Loucy (cell line): ENCODE results near the gene PSMD1.

ENCODE experiments used
- H2AFZ ChIP-seq: fragments of 200-600 bp; sonication (generic); 2 replicates; pipeline ENCODE4 v1.6.0; 2016; ENCODE audit warnings: antibody characterized with exemption, mild to moderate bottlenecking, low read length, moderate library complexity
- H3F3A ChIP-seq: fragments of 200-600 bp; 2 replicates; pipeline ENCODE4 v1.6.0; 2016; ENCODE audit warnings: antibody characterized with exemption, low read depth, mild to moderate bottlenecking
- H3K27me3 ChIP-seq: fragments of 200-600 bp; sonication (generic); 2 replicates; pipeline ENCODE4 v1.6.1; 2014; ENCODE audit warnings: low read length, mild to moderate bottlenecking; ENCODE audit not compliant: insufficient read depth, poor library complexity, severe bottlenecking
- H3K36me3 ChIP-seq: fragments of 200-600 bp; sonication (generic); 2 replicates; pipeline ENCODE4 v1.6.1; 2016; ENCODE audit warnings: low read length; ENCODE audit not compliant: insufficient read depth
- H3K4me1 ChIP-seq: fragments of 200-600 bp; sonication (generic); 2 replicates; pipeline ENCODE4 v1.5.1; 2014; ENCODE audit warnings: low read length, mild to moderate bottlenecking; ENCODE audit not compliant: insufficient read depth, poor library complexity, severe bottlenecking
- H3K4me2 ChIP-seq: fragments of 200-600 bp; sonication (generic); 2 replicates; pipeline ENCODE4 v1.6.0; 2014; ENCODE audit warnings: antibody characterized with exemption, low read length, low read depth, mild to moderate bottlenecking; ENCODE audit not compliant: poor library complexity, severe bottlenecking
- H3K4me3 ChIP-seq: fragments of 200-600 bp; sonication (generic); 2 replicates; pipeline ENCODE4 v1.5.1; 2014; ENCODE audit warnings: low read length, mild to moderate bottlenecking, mixed read lengths; ENCODE audit not compliant: poor library complexity, severe bottlenecking
- H3K79me2 ChIP-seq: fragments of 200-600 bp; sonication (generic); 2 replicates; pipeline ENCODE4 v1.6.1; 2014; ENCODE audit warnings: low read length; ENCODE audit not compliant: insufficient read depth
- H3K9ac ChIP-seq: fragments of 200-600 bp; sonication (generic); 2 replicates; pipeline ENCODE4 v1.6.0; 2014; ENCODE audit warnings: mild to moderate bottlenecking, low read depth, low read length, moderate library complexity; ENCODE audit not compliant: poor library complexity, severe bottlenecking
- H3K9me2 ChIP-seq: fragments of 200-600 bp; sonication (generic); replicated peaks from 2 replicates; pipeline ENCODE4 v1.6.1; 2016; ENCODE audit warnings: low read depth, low read length, mixed read lengths
- H3K9me3 ChIP-seq: fragments of 200-600 bp; sonication (generic); 2 replicates; pipeline ENCODE4 v1.6.1; 2014; ENCODE audit warnings: mild to moderate bottlenecking, antibody characterized with exemption, low read length, low read depth; ENCODE audit not compliant: insufficient read depth
- H4K20me1 ChIP-seq: fragments of 200-600 bp; sonication (generic); 2 replicates; pipeline ENCODE4 v1.6.0; 2014; ENCODE audit warnings: antibody characterized with exemption, low read length, mild to moderate bottlenecking; ENCODE audit not compliant: insufficient read depth, poor library complexity, severe bottlenecking
- EZH2phosphoT487 ChIP-seq: fragments of 200-600 bp; IDR thresholded peaks from 2 replicates; pipeline ENCODE4 v1.6.1; 2018; ENCODE audit warnings: antibody characterized with exemption, mild to moderate bottlenecking, moderate library complexity, borderline replicate concordance
- TF ChIP-seq, protein P1 (sequence below): fragments of 200-600 bp; sonication (generic); conservative IDR thresholded peaks from 2 replicates; pipeline ENCODE4 v1.5.1; 2014; ENCODE audit warnings: mild to moderate bottlenecking, antibody characterized with exemption, low read length

The PSMD1 gene

DNA sequence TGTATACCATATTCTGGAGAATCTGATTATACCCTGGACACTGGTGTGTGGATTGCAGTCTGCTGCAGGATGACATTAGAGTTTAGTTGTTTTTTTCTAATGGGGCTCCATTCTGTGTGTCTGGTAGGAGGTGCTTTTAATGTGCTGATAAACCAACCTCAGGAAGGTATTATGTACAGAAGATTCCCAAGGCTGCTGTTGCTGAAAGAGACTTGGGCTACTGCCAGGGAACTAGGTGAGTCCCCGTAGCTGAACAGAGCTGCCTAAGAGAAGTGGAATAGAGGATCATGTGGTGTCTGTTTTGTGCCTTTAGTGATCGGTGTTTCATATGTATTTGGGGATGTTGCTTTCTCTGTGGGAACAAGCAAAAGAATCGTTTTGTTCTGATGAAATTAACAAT lies 44.2 kb upstream of the PSMD1 start:
- Histone ChIP-seq H3K4me3 (no peak overlapping the region), H3F3A (no peaks in the 10 kb centered on the region), H3K36me3 (no peaks in the 10 kb centered on the region), H2AFZ (no peak overlapping the region), H3K9me3 (no peaks in the 10 kb centered on the region), H3K9ac (no peak overlapping the region), H3K9me2 (no peaks in the 10 kb centered on the region), H3K79me2 (no peaks in the 10 kb centered on the region), H3K27me3 (no peaks in the 10 kb centered on the region), H3K4me1 (no peaks in the 10 kb centered on the region), H4K20me1 (no peaks in the 10 kb centered on the region), H3K4me2 (no peak overlapping the region)
- no peak for TF ChIP-seq EZH2phosphoT487
- TF ChIP-seq, protein P1, sequence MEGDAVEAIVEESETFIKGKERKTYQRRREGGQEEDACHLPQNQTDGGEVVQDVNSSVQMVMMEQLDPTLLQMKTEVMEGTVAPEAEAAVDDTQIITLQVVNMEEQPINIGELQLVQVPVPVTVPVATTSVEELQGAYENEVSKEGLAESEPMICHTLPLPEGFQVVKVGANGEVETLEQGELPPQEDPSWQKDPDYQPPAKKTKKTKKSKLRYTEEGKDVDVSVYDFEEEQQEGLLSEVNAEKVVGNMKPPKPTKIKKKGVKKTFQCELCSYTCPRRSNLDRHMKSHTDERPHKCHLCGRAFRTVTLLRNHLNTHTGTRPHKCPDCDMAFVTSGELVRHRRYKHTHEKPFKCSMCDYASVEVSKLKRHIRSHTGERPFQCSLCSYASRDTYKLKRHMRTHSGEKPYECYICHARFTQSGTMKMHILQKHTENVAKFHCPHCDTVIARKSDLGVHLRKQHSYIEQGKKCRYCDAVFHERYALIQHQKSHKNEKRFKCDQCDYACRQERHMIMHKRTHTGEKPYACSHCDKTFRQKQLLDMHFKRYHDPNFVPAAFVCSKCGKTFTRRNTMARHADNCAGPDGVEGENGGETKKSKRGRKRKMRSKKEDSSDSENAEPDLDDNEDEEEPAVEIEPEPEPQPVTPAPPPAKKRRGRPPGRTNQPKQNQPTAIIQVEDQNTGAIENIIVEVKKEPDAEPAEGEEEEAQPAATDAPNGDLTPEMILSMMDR: no peak

DNA sequence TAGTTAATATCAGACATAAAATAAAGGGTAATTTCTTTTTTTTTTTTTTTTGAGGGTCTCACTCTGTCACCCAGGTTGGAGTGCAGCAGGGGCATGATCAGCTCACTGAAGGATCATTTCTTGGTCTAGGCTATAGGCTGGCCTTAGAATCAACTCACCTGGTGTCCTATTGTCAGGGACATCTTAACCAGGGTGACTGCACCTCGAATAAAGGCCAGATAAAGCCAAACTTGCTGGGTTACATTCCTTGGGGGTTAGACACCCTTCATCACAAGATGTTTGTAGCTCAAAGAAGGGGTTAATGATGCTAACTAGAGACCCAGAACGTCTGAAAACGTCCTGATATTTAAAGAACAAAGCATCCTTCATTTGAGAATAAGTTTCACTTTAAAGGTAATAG lies 42.8 kb upstream of the PSMD1 start:
- H3K9ac ChIP-seq: no peak overlapping the region
- H3F3A ChIP-seq: no peaks in the 10 kb centered on the region
- H3K36me3 ChIP-seq: no peaks in the 10 kb centered on the region
- no peak overlapping the region for H2AFZ ChIP-seq
- H4K20me1 ChIP-seq: no peaks in the 10 kb centered on the region
- no peaks in the 10 kb centered on the region for H3K27me3 ChIP-seq
- H3K79me2 ChIP-seq: no peaks in the 10 kb centered on the region
- H3K4me3 ChIP-seq: no peak overlapping the region
- no peak overlapping the region for H3K4me2 ChIP-seq
- no peaks in the 10 kb centered on the region for H3K9me2 ChIP-seq
- TF ChIP-seq EZH2phosphoT487: no peak
- TF ChIP-seq, protein P1: no peak
- H3K4me1 ChIP-seq: no peaks in the 10 kb centered on the region
- no peaks in the 10 kb centered on the region for H3K9me3 ChIP-seq

DNA sequence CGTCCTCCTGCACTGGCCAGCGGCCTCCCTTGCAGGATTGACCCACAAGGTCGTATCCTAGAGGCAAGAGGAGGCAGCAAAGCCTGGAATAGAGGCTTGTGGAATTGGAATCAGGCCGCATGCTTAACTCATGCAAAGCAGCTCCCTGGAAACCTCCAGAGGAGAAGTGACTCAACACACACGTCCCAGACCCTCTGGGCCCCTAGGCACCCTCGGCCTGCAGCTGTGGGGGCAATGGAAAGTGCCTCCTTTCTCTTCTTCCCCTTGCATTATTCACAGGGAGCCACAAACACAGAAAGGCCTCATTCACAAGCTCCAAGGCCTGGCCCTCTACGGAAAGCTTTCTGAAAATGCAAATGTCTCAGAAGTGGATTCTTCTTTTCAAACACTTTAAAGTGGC lies 41.2 kb upstream of the PSMD1 start:
- H3K36me3 ChIP-seq: no peaks in the 10 kb centered on the region
- H2AFZ ChIP-seq: no peak overlapping the region
- no peaks in the 10 kb centered on the region for H3K9me3 ChIP-seq
- no peak overlapping the region for H3K9ac ChIP-seq
- H3K4me3 ChIP-seq: no peak overlapping the region
- H3K79me2 ChIP-seq: no peaks in the 10 kb centered on the region
- no peak overlapping the region for H3K4me2 ChIP-seq
- no peaks in the 10 kb centered on the region for H3K9me2 ChIP-seq
- H4K20me1 ChIP-seq: no peaks in the 10 kb centered on the region
- H3K4me1 ChIP-seq: no peaks in the 10 kb centered on the region
- no peaks in the 10 kb centered on the region for H3F3A ChIP-seq
- H3K27me3 ChIP-seq: no peaks in the 10 kb centered on the region
- TF ChIP-seq EZH2phosphoT487: no peak
- TF ChIP-seq, protein P1: no peak
